GM19372 (cell line): ENCODE results near the gene PACSIN1.

Experiments
- ATAC-seq: cut with Tn5 transposase; IDR thresholded peaks from one replicate; pipeline ENCODE4 v1.9.1; 2021; ENCODE audit warnings: mild to moderate bottlenecking, low read depth, moderate library complexity; ENCODE audit not compliant: unreplicated experiment

The PACSIN1 gene

DNA sequence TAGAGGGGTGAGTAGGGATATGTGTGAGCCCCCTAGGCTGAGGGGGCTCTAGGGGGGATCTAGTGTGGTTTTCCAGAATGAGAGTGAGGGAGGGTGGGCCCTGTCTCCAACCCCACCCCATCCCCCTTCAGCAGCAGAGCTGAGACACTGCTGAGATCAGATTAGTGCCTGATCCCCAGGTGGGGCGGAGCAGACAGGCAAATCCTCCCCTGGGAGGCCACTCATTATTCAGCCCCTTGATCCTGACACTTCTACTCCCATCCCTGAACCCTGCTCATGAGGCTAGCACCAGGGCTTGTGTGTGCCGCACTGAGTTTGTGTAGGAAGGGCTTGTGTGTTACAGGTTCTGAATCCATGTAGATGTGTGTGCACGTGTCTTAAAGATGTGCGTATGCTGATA lies 47.8 kb downstream of the PACSIN1 start:
- no peak for ATAC-seq

DNA sequence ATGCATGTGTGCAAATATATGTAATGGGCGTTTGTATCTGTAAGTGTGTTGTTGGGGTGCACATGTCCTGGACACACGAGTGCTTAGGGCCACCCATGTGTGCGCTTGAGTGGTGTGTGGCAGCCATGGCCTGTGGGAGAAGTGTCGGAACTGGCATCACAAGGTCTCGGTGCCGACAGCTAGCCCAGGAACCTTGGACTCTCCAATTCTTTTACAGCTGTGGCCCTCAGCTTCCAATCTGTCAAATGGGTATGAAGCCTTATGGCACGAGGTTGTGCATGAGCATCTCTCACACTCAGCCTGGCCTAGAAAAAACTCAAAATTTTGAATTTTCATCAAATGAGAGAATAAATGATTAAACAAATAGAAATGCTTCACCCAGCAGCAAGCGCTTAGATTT lies 48.2 kb downstream of the PACSIN1 start:
- no peak for ATAC-seq

DNA sequence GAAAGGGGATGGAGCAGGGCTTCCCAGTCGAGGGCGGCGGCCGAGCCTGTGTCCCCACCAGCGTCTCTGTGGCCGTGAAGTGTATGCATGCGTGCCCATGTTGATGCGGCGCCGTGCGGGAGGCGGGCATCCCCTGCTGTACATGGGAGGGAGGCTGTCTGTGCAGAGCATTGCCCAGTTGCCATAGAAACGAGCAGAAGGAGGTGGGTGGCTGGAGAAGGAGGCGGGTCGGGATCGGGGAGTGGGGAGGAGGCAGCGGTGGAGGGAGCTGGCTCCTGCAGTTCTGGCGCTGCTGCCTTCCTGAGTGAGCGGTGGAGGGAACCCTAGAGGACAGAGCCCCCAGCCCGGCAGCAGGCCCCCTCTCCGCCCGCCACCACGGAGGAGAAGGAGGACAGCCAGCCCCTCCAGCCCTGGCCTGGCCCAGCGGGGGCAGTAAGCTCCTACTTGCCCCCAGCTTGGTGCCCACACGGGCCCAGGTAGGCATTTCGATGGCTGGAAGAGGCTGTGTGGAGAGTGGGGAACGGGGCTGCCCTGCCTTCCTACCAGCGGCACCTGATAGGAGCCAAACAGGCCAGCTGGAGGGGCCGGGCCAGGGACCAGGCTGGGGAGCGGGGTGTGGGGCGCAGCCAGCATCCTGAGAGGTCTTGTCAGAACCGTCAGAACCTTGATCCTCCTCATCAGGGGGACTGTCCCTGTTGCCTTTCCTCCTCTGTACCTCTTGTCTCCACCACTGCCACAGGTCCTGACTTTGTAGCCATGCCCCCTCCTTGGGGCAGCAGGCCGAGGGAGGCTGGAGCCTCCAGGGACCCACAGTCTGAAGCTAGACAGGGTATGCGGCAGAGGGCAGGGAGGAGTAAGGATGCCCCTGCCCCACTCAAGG lies 49.0 kb downstream of the PACSIN1 start:
- no peak for ATAC-seq

DNA sequence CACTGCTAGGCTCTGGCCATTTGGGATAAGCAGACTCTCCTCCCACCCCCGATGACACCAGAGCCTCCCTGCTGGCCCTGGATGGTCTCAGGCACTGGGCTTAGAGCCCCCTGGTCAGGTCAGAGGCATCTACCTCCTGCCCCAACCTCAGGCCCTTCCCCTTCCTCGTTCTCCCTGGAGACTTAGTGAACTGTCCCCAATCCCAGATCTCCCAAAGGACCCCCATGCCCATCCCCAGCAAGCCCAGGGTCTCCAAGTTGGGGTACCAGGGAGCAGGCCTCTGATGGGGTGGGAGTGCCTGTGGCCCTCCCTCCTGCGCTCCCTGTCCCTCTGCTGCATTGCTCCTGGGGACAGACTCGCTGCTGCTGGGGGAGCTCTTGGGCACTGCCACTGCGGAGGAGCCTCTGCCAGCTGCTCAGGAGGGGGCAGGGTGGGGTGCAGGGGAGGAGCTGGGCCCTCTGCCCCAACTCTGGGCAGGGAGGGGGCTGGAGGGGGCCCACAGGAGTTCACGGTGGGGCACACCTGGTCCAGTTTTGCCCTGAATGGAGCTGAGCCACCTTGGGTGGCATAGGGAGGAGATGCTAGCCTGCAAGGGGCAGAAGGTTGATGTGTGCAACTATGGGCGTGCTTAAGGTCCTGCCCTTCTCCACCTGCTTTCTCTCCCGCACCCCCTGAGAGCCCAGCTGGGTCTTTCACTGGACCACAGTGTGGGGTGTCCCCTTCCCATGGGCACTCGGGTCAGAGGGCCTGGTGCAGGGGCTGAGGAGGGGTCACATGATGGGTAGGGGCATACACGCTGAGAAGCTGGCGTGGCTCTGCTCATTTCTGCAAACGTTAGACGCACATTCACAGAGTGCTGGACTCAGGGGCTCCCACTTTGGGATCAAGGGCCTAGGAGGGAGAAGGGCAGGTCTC lies 49.9 kb downstream of the PACSIN1 start:
- no peak for ATAC-seq

DNA sequence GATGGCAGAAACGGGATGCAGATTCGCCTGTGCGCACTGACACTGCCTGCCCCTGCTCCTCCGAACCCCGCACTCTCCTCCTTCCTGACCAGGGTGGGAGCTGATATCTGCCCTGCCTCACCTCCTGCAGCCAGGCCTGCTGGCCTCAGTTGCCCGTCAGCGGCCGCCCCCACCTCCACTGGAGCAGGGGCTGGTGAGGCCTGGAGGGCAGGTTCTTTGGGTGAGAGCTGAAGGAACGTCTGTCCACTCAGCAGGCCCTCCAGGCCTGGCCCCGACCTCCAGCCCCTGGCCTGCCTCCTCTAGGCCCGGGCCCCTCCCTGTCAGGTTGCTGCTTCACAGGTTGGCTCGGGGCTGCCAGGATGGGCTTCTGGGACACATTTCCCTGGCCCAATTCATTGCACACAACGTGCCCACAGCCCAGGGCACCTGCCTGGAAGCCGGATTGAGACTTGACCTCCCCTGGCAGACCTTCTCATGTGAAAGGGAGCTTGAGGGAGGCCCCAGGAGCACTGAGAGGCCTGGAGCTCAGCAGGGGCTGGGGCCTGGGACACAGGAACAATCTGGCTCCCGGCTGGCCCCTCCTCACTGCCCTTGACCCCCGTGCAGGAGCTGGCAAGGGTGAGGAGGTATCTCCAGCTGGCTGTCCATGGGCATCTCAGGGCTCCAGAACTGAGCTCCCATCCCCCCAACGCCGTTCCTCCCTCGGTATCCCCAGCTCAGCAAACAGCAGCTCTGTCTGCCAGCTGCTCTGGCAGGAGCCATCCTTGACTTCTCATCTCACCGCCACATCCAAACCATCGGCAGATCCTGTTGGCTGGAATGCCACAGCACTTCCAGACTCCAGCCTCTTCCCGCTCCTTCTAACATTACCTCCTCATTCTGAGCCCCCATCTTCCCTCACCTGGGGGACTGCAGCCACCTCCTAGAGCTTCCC lies 50.8 kb downstream of the PACSIN1 start:
- no peak for ATAC-seq

DNA sequence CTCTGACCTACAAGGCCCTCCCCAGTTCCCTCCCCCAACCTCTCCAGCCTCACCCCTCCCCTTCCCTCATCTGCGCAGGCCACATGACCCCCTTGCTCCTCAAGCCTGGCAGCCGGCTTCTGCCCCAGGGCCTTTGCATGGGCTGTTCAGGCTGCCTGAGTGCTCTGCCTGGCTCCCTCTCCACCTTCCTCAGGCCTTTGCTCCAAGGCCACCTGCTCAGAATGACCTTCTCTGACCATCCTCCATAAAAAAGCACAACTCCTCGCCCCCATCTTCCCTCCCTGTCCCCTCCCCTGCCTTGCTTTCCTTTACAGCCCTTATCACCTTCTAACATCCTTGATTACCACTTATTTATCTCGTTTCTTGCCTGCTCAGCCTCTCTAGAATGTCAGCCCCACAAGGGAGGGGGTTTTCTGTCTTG lies 51.6 kb downstream of the PACSIN1 start:
- ATAC-seq = no peak

DNA sequence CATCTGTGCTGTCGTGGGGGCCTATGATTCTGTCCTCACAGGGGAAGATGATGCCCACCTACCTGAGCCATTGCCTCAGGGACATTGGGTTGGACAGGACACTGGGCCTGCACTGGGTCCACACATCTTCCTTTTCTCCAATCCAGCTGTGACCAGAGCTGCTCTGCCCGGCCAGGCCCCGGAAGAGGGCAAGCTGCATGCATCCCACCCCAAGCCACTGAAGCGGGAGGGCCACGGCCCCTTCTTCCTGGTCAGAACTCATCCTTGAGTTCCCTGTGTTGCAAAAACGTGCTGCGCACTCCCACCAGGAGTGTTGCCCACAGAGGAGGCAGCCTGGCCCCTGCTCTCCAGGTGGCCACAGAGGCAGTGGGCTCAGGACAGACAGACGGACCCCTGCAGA lies 52.1 kb downstream of the PACSIN1 start:
- no peak for ATAC-seq

DNA sequence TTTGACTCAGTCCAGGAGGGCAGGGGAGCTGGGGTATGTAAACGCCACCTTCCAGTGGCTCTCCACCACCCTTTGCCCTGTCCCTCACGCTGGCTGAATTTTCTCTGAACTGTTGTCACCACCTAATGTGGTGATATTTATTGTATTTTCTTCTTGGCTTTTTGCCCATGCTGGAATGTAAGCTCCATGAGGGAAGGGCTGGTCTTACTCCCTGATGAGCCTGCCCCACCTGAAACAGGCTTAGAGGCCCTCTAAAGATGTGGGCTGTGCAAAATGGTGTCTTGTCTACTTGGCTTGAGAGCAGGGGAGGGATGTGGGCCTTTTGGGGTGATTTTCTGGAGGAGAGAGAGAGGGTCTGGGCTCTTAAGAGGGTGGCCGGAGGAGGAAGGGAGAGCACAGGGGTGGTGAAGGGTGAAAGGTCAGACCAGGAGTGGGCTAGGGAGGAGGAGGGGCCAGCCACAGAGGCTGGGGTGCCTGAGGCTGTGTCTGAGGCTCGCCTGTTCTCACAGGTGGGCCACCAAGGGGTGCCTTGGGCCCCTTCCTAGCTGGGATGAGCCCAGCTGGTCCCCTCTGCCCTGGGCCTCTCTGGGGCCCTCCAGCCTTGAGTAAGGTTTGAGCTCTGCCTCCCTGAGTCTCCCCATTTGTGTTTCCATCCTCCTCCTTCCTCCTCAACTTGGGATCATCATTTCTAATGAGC lies 52.9 kb downstream of the PACSIN1 start:
- no peak for ATAC-seq

DNA sequence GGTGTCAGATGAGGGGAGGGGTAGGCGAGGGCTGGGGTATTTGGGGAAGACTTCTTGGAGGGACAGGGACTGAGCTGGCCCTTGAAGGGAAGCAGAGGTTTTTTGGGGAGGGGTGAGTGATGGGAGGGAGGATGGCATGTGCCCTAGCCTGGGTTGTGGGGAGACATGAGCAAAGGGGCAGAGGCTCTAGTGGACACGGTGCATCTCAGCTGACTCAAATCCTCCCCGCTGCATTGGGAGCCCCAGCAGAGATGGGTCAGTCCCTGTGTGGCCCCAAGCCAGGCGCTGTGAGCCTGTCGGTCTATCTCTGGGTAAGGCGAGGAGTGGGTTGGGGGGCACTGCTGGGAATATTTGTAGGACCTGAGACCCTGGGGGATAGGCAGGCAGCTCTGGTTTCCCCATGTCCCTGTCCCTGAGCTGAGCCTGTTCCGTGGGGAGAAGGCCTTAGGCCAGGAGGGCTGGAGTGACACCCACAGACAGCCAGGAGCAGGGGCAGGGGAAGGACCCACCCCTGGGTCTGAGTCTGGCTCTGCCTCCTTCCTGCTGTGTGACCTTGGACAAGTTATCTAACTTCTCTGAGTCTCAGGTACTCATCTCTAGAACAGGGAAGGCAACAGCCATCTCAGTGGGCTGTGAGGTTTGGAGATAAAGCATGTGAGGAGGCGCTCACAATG lies 54.2 kb downstream of the PACSIN1 start:
- no peak for ATAC-seq

DNA sequence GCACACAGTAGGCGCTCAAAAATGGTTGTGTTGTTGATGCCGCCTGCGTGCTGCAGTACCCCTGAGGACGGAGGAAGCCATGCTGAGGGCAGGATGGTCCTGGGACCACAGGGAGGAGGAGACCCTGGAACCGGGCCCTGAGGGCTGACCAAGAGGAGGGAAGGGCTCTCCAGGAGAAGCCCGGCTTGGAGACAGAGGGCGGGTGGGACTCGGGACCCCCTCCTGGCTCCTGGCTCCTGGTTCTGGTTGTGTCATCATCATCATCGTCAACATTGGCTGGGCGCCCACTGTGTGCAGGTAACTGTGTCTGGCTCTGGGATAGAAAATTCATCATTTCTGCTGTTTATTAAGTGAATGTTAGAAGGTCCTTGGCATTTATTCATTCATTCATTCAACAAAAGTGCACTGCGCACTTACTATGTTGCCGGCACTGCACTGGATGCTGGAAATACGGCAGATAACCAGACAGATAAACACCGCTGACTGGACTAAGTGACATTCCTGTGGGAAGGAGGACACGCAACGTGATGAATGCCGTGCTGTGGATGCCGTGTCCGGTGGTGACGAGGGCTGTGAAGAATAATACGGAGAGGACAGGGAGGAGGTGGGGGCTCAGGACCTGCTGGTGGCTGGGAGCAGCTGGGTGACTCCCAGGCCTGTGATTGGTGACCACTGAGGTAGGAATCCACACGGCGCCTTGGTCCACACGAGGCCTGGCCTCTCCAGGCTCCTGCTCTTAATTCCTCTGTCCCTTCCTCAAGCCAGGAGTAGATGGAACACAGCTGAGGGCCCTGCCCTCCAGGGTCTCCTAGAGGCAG lies 55.0 kb downstream of the PACSIN1 start:
- ATAC-seq = no peak

DNA sequence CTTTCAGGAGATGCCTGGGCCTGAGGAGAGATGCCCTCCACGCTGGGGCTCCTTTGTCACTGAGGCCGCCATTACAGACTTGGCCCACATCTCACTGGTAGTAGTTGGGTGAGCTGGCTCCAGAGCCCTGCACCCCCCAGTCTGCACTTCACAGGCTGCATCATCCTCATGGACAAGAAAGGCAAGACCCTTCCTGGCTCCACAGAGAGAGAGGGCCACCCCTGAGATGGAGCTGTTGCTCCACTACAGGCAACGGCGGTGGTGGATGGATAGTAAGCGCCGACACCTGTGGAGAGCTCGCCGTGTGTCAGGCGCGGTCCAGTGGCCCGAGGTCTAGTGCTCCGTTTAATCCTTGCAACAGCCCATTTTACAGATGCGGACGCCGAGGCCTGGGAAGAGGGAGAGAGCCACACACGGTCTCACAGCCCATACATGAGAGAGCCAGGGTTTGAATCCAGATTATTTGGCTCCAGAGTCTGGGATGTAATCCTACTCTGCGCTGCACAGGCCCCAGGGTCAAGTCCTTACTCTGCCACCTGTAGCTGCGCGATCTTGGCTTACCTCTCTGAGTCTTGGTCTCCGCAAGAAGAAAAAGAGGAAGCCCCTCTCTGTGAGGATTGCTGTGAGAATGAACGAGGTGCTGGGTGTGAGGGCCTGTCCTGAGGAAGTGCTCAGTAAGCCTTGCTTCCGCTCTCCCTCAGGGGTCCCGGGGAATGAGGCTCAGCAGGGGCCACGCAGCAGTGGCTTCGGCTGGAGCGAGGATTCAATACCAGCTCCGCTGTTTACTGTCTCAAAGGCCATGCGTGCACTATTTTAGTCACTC lies 55.8 kb downstream of the PACSIN1 start:
- no peak for ATAC-seq

DNA sequence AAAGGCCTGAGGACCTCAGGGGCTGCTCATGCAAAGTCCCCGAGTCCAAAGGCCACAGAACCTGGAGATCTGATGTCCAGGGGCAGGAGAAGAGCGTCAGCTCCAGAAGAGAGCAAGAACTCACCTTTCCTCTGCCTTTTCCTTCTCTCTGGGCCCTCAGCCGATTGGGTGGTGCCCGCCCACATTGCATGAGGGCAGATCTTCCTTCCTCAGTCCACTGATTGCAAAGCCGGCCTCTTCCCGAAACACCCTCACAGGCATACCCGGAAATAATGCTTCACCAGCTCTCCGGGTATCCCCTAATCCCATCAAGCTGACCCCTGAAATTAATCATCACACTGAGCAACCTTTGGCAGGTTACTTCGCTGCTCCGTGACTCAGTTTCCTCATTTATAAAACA lies 56.9 kb downstream of the PACSIN1 start:
- no peak for ATAC-seq

DNA sequence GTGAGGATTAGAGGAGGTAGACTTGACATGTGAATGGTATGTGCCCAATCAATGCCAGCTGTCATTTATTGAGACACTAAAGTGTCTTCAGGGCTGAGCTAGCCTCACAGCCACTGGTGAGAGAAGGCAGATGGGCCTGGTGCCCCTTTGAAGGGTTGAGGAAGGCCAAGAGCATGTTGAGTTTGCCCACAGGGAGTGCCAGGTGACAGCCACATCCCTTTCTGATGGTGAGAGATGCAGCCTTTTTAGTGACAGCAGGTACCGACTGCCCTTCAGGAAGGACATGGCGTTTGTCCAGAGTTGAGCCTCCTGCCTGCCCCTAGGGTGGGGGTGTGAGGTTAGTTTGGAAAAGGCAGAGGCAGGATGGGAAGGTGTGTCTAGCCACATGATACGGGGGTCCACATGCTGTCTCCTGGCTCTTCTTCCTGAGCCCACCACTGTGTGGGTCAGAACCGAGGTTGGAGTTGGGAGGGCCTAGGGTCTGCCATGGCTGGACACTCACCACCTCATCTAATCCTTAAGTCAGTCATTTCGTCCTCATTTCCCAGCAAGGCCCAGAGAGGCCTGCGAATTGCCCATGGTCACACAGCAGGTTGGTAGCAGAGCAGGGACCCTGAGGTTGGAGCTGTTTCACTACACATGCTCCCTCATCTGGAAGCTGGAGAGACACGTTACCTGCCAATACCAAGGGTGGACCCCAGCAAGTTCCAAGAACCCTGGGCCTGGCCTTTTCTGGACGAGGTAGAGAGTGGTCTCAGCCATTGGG lies 57.7 kb downstream of the PACSIN1 start:
- no peak for ATAC-seq

DNA sequence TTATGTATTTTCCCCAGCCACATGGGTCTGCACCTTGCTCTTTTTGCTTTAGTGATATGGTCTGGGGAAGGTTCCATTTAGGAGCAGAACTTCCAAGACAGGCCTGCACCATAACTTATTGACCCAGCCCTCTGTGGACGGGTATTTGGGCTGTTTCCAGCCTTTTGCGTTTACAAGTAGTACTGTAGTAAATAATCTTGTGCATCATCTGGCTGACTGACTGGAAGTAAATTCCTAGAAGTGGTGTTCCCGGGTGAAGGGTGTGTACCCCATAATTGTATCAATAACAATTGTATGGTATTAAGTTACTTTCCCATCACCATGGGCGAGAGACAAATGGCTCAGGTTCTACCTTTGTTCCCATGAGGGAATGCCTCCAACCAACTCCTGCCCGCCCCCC lies 58.6 kb downstream of the PACSIN1 start:
- ATAC-seq = no peak

DNA sequence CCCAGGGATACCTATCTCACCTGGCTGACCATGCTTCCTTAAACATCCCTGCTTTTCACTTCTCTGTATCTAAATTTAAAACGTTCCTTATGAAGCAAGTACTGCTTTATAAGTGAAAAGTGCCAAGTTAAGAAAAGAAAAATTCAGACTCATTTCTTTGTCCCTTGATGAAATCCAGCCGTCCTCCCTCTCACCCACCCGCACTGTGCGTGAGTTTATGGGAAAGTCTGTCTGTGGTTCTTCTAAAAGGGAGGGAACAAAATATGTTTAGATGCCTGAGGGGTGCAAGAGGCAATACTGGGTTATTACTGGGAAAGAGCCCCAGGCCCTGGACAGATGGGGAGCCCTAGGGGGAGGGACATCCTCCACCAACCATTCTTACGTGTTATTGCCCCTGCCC lies 59.1 kb downstream of the PACSIN1 start:
- no peak for ATAC-seq

DNA sequence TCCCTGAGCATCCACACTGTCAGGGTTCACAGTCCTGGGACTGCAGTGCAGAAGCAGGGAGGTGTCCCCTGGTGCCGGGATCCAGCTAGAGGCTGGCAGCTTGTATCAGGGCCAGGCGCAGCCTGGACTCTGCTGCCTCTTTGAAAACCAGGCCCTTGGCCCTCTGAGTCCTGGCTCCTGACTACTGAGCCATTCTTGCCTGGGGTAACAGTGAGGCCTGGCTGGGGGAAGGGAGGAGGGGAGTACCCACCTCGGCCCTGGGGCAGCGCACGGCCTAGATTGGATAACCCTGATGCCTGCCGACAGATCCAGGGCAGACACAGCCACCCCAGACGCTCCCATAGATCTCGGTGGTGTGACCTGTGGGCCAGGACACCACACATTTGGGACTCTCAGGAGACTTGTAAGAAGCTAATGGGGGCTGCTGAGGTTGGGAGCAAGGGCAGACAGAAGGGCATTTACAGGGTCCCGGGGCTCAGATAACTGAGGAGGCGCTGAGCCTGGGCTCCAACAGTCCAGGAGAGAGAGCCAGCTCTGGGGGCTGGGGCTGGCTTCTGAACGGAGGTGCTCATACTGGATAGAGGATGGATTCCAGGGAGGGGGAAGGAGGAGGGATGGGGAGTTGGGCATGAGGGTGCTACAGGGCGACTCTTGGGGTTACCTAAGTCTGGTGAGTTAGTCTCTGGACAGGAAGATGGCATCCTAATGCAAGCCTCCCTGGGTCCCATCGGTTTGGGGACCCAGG lies 59.7 kb downstream of the PACSIN1 start:
- no peak for ATAC-seq
